ENCODE data around the gene SLC6A6.

The SLC6A6 gene

GRCh38 chr3:14506626-14507304 is 104.4 kb downstream of the SLC6A6 start:
- H3K4me2 ChIP-seq (ENCODE audit: low read length), result no peak overlapping the region
- H3K27me3 ChIP-seq (ENCODE audit: control insufficient read depth, insufficient read depth, low read length), result no peaks in the 10 kb centered on the region
- H3K79me2 ChIP-seq, result no peaks in the 10 kb centered on the region
- H3K36me3 ChIP-seq (ENCODE audit: control insufficient read depth, insufficient read depth, low read length), result no peaks in the 10 kb centered on the region
- H3K4me3 ChIP-seq (ENCODE audit: low read depth, low read length), result no peak overlapping the region
- H3K4me1 ChIP-seq, result peaks cover 2% of the 10 kb centered on the region
- H3K9me3 ChIP-seq (ENCODE audit: control insufficient read depth, low read length), result no peaks in the 10 kb centered on the region
- no peak overlapping the region for H3K9ac ChIP-seq
- no peak overlapping the region for H2AFZ ChIP-seq
- H3K27ac ChIP-seq, result no peak overlapping the region
- TF ChIP-seq CTCF (IDR thresholded peaks at IDR 0.05), result no peak

- no peak for TF ChIP-seq CTCF (IDR thresholded peaks at IDR 0.05)
- Histone ChIP-seq H3K4me2 (ENCODE audit: low read length) (no peak overlapping the region), H3K27me3 (ENCODE audit: control insufficient read depth, insufficient read depth, low read length) (no peaks in the 10 kb centered on the region), H3K9ac (no peak overlapping the region), H3K36me3 (ENCODE audit: control insufficient read depth, insufficient read depth, low read length) (no peaks in the 10 kb centered on the region), H3K4me1 (peaks cover 2% of the 10 kb centered on the region), H3K27ac (no peak overlapping the region), H3K4me3 (ENCODE audit: low read depth, low read length) (no peak overlapping the region), H3K79me2 (no peaks in the 10 kb centered on the region), H3K9me3 (ENCODE audit: control insufficient read depth, low read length) (no peaks in the 10 kb centered on the region), H2AFZ (no peak overlapping the region)
These were observed 104.9 kb downstream of the SLC6A6 start for GRCh38 chr3:14507305-14507741.

GRCh38 chr3:14507757-14508504 is 105.5 kb downstream of the SLC6A6 start:
- no peaks in the 10 kb centered on the region for H3K36me3 ChIP-seq (ENCODE audit: control insufficient read depth, insufficient read depth, low read length)

GRCh38 chr3:14508505-14508819 is 106.1 kb downstream of the SLC6A6 start:
- Histone ChIP-seq H3K9me3 (ENCODE audit: control insufficient read depth, low read length) (no peaks in the 10 kb centered on the region), H3K4me1 (peaks cover 2% of the 10 kb centered on the region), H2AFZ (no peak overlapping the region), H3K27me3 (ENCODE audit: control insufficient read depth, insufficient read depth, low read length) (no peaks in the 10 kb centered on the region), H3K36me3 (ENCODE audit: control insufficient read depth, insufficient read depth, low read length) (no peaks in the 10 kb centered on the region), H3K9ac (no peak overlapping the region), H3K27ac (no peak overlapping the region), H3K79me2 (no peaks in the 10 kb centered on the region), H3K4me3 (ENCODE audit: low read depth, low read length) (no peak overlapping the region), H3K4me2 (ENCODE audit: low read length) (no peak overlapping the region)
- no peak for TF ChIP-seq CTCF (IDR thresholded peaks at IDR 0.05)

More at GRCh38 chr3:14507757-14508504, 105.5 kb downstream of the SLC6A6 start:
- no peaks in the 10 kb centered on the region for H3K79me2 ChIP-seq
- H3K4me3 ChIP-seq (ENCODE audit: low read depth, low read length), result no peak overlapping the region
- H2AFZ ChIP-seq, result no peak overlapping the region
- no peak for TF ChIP-seq CTCF (IDR thresholded peaks at IDR 0.05)
- no peaks in the 10 kb centered on the region for H3K27me3 ChIP-seq (ENCODE audit: control insufficient read depth, insufficient read depth, low read length)
- no peaks in the 10 kb centered on the region for H3K9me3 ChIP-seq (ENCODE audit: control insufficient read depth, low read length)
- H3K9ac ChIP-seq, result no peak overlapping the region
- peaks cover 2% of the 10 kb centered on the region for H3K4me1 ChIP-seq
- no peak overlapping the region for H3K27ac ChIP-seq
- H3K4me2 ChIP-seq (ENCODE audit: low read length), result no peak overlapping the region
